ENCODE data around the gene ZNF830. TPM values are rescaled to one million over a fixed set of nuclear protein-coding genes. Genes with fewer than 3 reads are reported as not detected.
"Not testable (repeated sequence)": the region's sequence is repeated elsewhere in the genome, so short reads cannot be mapped to it uniquely, and the experiment has no call there.

ZNF830 gene
- total RNA-seq, 4 donors from 2014 or later: 5.1 to 14.7 (median 9.1) TPM

DNA sequence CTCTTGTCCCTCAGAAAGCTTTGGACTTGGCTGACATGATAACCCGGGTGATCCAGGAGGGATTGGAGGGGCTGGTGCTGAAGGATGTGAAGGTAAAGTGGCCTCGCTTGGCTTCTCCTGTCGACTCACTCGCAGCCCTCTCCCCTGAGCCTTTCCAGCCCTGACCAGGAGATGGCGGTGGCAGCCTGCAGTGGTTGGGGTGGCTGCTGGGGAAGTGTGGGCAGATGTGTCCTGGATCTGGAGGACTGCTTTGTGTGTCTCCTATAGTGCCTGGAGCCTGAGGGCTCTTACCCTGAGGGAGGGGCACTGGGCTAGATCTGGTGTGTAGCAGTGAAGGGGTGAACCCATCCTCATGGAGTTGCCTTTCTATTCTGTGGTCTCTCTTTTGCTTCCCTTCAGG is 36.9 kb downstream of the ZNF830 start:
- Histone ChIP-seq H3K4me3 (no peak overlapping the region), H3K27ac (peak overlapping the region in 2 of 4 donors; percentile 55 to 68), H3K9me3 (no peaks in the 10 kb centered on the region), H3K36me3 (peaks cover 0 to 86% (median 0%) of the 10 kb centered on the region in 3 donors), H3K4me1 (peaks cover 0 to 21% (median 11%) of the 10 kb centered on the region in 4 donors), H3K27me3 (no peaks in the 10 kb centered on the region)
- TF ChIP-seq POLR2A (IDR thresholded peaks at IDR 0.05) (no peak), EP300 (IDR thresholded peaks at IDR 0.05) (no peak)
- TF ChIP-seq, protein P1, sequence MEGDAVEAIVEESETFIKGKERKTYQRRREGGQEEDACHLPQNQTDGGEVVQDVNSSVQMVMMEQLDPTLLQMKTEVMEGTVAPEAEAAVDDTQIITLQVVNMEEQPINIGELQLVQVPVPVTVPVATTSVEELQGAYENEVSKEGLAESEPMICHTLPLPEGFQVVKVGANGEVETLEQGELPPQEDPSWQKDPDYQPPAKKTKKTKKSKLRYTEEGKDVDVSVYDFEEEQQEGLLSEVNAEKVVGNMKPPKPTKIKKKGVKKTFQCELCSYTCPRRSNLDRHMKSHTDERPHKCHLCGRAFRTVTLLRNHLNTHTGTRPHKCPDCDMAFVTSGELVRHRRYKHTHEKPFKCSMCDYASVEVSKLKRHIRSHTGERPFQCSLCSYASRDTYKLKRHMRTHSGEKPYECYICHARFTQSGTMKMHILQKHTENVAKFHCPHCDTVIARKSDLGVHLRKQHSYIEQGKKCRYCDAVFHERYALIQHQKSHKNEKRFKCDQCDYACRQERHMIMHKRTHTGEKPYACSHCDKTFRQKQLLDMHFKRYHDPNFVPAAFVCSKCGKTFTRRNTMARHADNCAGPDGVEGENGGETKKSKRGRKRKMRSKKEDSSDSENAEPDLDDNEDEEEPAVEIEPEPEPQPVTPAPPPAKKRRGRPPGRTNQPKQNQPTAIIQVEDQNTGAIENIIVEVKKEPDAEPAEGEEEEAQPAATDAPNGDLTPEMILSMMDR (IDR thresholded peaks at IDR 0.05): peak; percentile 42 to 79 (median 74)
- peak; percentile 28 to 58 for DNase-seq (ENCODE audit: low spot score in 2 of 2)
- 58% methylated on average over 5 of the region's 5 CpGs for WGBS, 2 donors

GRCh38 chr17:34999456-34999855 is 38.1 kb downstream of the ZNF830 start:
- Histone ChIP-seq H3K36me3 (peaks cover 0 to 86% (median 0%) of the 10 kb centered on the region in 3 donors), H3K4me1 (peaks cover 0 to 21% (median 11%) of the 10 kb centered on the region in 4 donors), H3K4me3 (no peak overlapping the region), H3K27ac (no peak overlapping the region), H3K9me3 (no peaks in the 10 kb centered on the region), H3K27me3 (no peaks in the 10 kb centered on the region)
- DNase-seq (ENCODE audit: low spot score in 2 of 2): no peak
- WGBS, 2 donors: 85 to 86% methylated on average over 2 of the region's 2 CpGs
- TF ChIP-seq, protein P1 (IDR thresholded peaks at IDR 0.05): no peak
- TF ChIP-seq EP300 (IDR thresholded peaks at IDR 0.05) (no peak), POLR2A (IDR thresholded peaks at IDR 0.05) (no peak)

GRCh38 chr17:35000965-35001364 is 39.6 kb downstream of the ZNF830 start:
- peaks cover 0 to 21% (median 11%) of the 10 kb centered on the region in 4 donors for H3K4me1 ChIP-seq
- peaks cover 0 to 83% (median 0%) of the 10 kb centered on the region in 3 donors for H3K36me3 ChIP-seq
- H3K27me3 ChIP-seq; H3K27ac ChIP-seq; DNase-seq (ENCODE audit: low spot score in 2 of 2); H3K4me3 ChIP-seq; H3K9me3 ChIP-seq: not testable (repeated sequence)
- WGBS, 2 donors: 96% methylated on average over 13 to 14 of the region's 14 CpGs

- 82 to 84% methylated on average over 2 of the region's 2 CpGs for whole genome bisulfite sequencing, 2 donors
- H3K27ac ChIP-seq: no peak overlapping the region
Measured at GRCh38 chr17:35001549-35001948, 40.2 kb downstream of the ZNF830 start.

GRCh38 chr17:35002876-35003551 is 41.7 kb downstream of the ZNF830 start:
- peaks cover 0 to 91% (median 0%) of the 10 kb centered on the region in 3 donors for H3K36me3 ChIP-seq

More at GRCh38 chr17:35001549-35001948, 40.2 kb downstream of the ZNF830 start:
- peaks cover 0 to 81% (median 0%) of the 10 kb centered on the region in 3 donors for H3K36me3 ChIP-seq
- no peak for DNase-seq (ENCODE audit: low spot score in 2 of 2)
- no peaks in the 10 kb centered on the region for H3K9me3 ChIP-seq
- no peak overlapping the region for H3K4me3 ChIP-seq
- H3K4me1 ChIP-seq: peaks cover 0 to 21% (median 11%) of the 10 kb centered on the region in 4 donors
- no peaks in the 10 kb centered on the region for H3K27me3 ChIP-seq
- TF ChIP-seq POLR2A (IDR thresholded peaks at IDR 0.05) (no peak), EP300 (IDR thresholded peaks at IDR 0.05) (no peak)
- TF ChIP-seq, protein P1 (IDR thresholded peaks at IDR 0.05): no peak

More at GRCh38 chr17:35002876-35003551, 41.7 kb downstream of the ZNF830 start:
- no peak for DNase-seq (ENCODE audit: low spot score in 2 of 2)
- Histone ChIP-seq H3K27me3 (no peaks in the 10 kb centered on the region), H3K9me3 (no peaks in the 10 kb centered on the region), H3K4me3 (no peak overlapping the region), H3K27ac (no peak overlapping the region), H3K4me1 (peaks cover 0 to 6% (median 1%) of the 10 kb centered on the region in 4 donors)
- TF ChIP-seq, protein P1 (IDR thresholded peaks at IDR 0.05): no peak
- TF ChIP-seq POLR2A (IDR thresholded peaks at IDR 0.05): no peak
- TF ChIP-seq EP300 (IDR thresholded peaks at IDR 0.05): no peak
- WGBS, 2 donors: 86 to 87% methylated on average over 14 to 15 of the region's 15 CpGs

All from tibial nerve (tissue), 4 donors.